CD4-positive, alpha-beta T cell (primary cell): ENCODE results near the gene SGSM1. TPM values are rescaled to one million over a fixed set of nuclear protein-coding genes. Genes with fewer than 3 reads are reported as not detected.

Experiments used
- ATAC-seq: fragments of 200-7000 bp; cut with Tn5 transposase; one replicate; pipeline ENCODE4 v1.10.0; 2022; ENCODE audit warnings: mild to moderate bottlenecking; ENCODE audit not compliant: poor library complexity
- CTCF ChIA-PET: fragments of 350-600 bp; sonication (Branson Sonifier 250); formaldehyde crosslinking; loops from one replicate; lab custom pipeline; 2021; ENCODE audit warnings: antibody characterized with exemption, inconsistent platforms; lab: Charles Lee
- POLR2A ChIA-PET: fragments of 350-600 bp; sonication (Branson Sonifier 250); formaldehyde crosslinking; loops from one replicate; lab custom pipeline; 2021; ENCODE audit warnings: antibody characterized with exemption, inconsistent platforms; lab: Charles Lee
- DNase-seq, 14 experiments: peaks; one replicate each; pipeline ENCODE4 v3.0.0-alpha.2; 2013 to 2020; ENCODE audit warnings: mixed read lengths in 2 of 14
- H3K27ac ChIP-seq, 2 donors: one replicate each; pipeline versions ENCODE4 v1.5.1 to v1.7.0; 2013; ENCODE audit warnings: low read length in 2 of 2, low read depth in 1 of 2, mild to moderate bottlenecking in 1 of 2
- H3K27me3 ChIP-seq, 2 experiments: 1 replicate in 1 of 2; 2 replicates in 1 of 2; pipeline versions ENCODE4 v1.6.1 to v1.7.0; 2013; ENCODE audit warnings: low read length in 2 of 2, control low read depth in 1 of 2, mild to moderate bottlenecking in 1 of 2, moderate library complexity in 1 of 2; ENCODE audit not compliant: insufficient read depth in 2 of 2, control insufficient read depth in 1 of 2
- H3K36me3 ChIP-seq: one replicate; pipeline ENCODE4 v1.6.1; 2013; ENCODE audit warnings: low read length, control low read depth; ENCODE audit not compliant: insufficient read depth
- H3K4me1 ChIP-seq: one replicate; pipeline ENCODE4 v1.6.1; 2013; ENCODE audit warnings: low read length, control low read depth; ENCODE audit not compliant: insufficient read depth
- H3K4me3 ChIP-seq: one replicate; pipeline ENCODE4 v1.5.1; 2013; ENCODE audit warnings: mild to moderate bottlenecking, low read length, moderate library complexity
- H3K9me3 ChIP-seq, 2 experiments: 1 replicate in 1 of 2; 2 replicates in 1 of 2; pipeline versions ENCODE4 v1.6.1 to v1.7.0; 2013; ENCODE audit warnings: low read length in 2 of 2, mild to moderate bottlenecking in 2 of 2, control low read depth in 1 of 2, moderate library complexity in 1 of 2; ENCODE audit not compliant: control insufficient read depth in 1 of 2, insufficient read depth in 1 of 2
- H3K27ac Mint-ChIP-seq: one replicate; pipeline ENCODE4 v1.8.0; 2020; ENCODE audit warnings: mixed read lengths
- H3K27me3 Mint-ChIP-seq: one replicate; pipeline ENCODE4 v1.8.0; 2021; ENCODE audit warnings: mixed read lengths
- H3K36me3 Mint-ChIP-seq: one replicate; pipeline ENCODE4 v1.8.0; 2021; ENCODE audit warnings: low read depth, mixed read lengths
- H3K4me1 Mint-ChIP-seq: one replicate; pipeline ENCODE4 v1.8.0; 2021; ENCODE audit warnings: low read depth, mixed read lengths
- H3K4me3 Mint-ChIP-seq: one replicate; pipeline ENCODE4 v1.8.0; 2020; ENCODE audit warnings: mild to moderate bottlenecking, mixed read lengths
- H3K9me3 Mint-ChIP-seq: one replicate; pipeline ENCODE4 v1.8.0; 2020; ENCODE audit warnings: mixed read lengths
- intact Hi-C, 2 experiments: fragments of 100-400 bp; cut with DNase I in 1 of 2; cut with micrococcal nuclease in 1 of 2; formaldehyde crosslinking; loops; one replicate each; pipeline versions ENCODE4 v1.15.1 to v1.9.0; 2023 to 2025; cut with DNase I, micrococcal nuclease
- total RNA-seq, 174 experiments: library from RNA in 2 of 174; stranded (reverse) in 2 of 174; gene quantifications; one replicate each; pipeline ENCODE4 v1.2.3 and lab custom pipeline; 2021 to 2026
- TF ChIP-seq, protein P1 (sequence below): fragments of 200-600 bp; IDR thresholded peaks from one replicate; pipeline ENCODE4 v1.8.0; 2022; ENCODE audit warnings: antibody characterized with exemption, mild to moderate bottlenecking

The SGSM1 gene
- total RNA-seq, 2 experiments from 2014 or later = 1.3 to 1.9 TPM

DNA sequence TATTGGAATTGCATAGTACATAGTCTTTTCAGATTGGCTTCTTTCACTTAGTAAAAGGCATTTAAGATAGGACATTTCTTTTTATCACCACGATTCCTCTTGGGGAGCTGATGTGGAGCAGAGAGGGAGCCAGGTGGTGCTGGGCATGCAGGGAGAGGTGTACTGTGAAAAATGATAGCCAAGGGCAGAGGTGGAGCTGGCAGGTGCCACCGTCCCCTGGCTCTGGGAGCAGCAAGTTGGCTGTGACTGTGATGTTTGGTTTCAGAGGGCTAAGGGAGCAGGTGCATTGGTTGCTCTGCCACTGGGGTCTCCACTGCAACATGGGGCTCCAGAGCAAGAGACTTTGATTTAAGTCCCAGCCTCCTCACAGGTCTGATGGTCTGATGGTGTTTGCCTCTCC lies 16.5 kb downstream of the SGSM1 start:
- H3K36me3 ChIP-seq = no peaks in the 10 kb centered on the region
- POLR2A ChIA-PET = no interaction called here
- ATAC-seq (no peak), DNase-seq (no peak)
- H3K4me3 ChIP-seq = no peak overlapping the region
- Mint-ChIP-seq H3K9me3 (no peaks in the 10 kb centered on the region), H3K27me3 (no peaks in the 10 kb centered on the region), H3K4me3 (no peak overlapping the region), H3K27ac (no peak overlapping the region), H3K4me1 (no peaks in the 10 kb centered on the region), H3K36me3 (no peaks in the 10 kb centered on the region)
- H3K4me1 ChIP-seq = no peaks in the 10 kb centered on the region
- no peaks in the 10 kb centered on the region for H3K9me3 ChIP-seq
- CTCF ChIA-PET = no interaction called here
- no peaks in the 10 kb centered on the region for H3K27me3 ChIP-seq
- intact Hi-C loops = no loop called here
- TF ChIP-seq, protein P1, sequence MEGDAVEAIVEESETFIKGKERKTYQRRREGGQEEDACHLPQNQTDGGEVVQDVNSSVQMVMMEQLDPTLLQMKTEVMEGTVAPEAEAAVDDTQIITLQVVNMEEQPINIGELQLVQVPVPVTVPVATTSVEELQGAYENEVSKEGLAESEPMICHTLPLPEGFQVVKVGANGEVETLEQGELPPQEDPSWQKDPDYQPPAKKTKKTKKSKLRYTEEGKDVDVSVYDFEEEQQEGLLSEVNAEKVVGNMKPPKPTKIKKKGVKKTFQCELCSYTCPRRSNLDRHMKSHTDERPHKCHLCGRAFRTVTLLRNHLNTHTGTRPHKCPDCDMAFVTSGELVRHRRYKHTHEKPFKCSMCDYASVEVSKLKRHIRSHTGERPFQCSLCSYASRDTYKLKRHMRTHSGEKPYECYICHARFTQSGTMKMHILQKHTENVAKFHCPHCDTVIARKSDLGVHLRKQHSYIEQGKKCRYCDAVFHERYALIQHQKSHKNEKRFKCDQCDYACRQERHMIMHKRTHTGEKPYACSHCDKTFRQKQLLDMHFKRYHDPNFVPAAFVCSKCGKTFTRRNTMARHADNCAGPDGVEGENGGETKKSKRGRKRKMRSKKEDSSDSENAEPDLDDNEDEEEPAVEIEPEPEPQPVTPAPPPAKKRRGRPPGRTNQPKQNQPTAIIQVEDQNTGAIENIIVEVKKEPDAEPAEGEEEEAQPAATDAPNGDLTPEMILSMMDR = no peak
- no peak overlapping the region for H3K27ac ChIP-seq

DNA sequence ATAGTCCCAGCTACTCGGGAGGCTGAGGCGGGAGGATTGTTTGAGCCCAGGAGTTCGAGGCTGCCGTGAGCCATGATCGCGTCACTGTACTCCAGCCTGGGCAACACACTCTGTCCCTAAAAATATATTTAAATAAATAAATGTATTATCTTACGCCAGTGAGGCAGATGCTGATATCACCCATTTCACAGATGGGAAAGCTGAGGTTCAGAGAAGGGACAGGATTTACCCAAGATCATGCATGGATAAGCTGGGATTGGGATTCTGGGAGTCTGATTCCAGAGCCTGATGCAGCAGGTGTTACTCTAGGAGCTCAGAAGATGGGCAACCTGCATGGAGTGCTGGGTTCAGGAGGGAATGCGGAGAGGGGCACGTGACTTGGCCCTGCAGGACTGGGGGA lies 17.8 kb downstream of the SGSM1 start:
- CTCF ChIA-PET = no interaction called here
- intact Hi-C loops = no loop called here

DNA sequence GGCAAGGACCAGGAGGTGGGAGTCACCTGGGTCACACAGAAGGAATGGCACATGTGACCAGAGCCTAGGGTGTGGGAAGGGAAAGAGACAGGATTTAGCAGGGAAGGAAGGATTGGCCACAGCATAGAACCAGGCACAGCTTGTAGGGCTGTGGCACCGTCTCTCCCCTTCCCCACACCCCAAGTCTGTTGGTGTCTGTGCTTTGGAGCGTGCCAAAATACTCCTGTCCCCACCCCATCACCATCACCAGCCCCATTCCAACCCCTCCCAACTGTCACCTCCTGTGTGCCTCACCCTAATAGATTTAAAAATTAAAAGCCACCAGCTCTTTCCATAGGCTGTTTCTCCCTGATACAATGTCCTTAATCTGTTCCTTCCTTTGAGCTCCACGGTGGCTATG lies 18.2 kb downstream of the SGSM1 start:
- DNase-seq (no peak), ATAC-seq (no peak)
- no peaks in the 10 kb centered on the region for H3K36me3 Mint-ChIP-seq
- no peak overlapping the region for H3K27ac ChIP-seq
- no peaks in the 10 kb centered on the region for H3K9me3 Mint-ChIP-seq
- intact Hi-C loops = no loop called here
- H3K36me3 ChIP-seq = no peaks in the 10 kb centered on the region
- H3K9me3 ChIP-seq = no peaks in the 10 kb centered on the region
- no peaks in the 10 kb centered on the region for H3K27me3 ChIP-seq
- H3K4me1 ChIP-seq = no peaks in the 10 kb centered on the region
- TF ChIP-seq, protein P1 = no peak
- no peak overlapping the region for H3K4me3 Mint-ChIP-seq
- CTCF ChIA-PET = no interaction called here
- POLR2A ChIA-PET = no interaction called here
- no peak overlapping the region for H3K27ac Mint-ChIP-seq
- no peaks in the 10 kb centered on the region for H3K4me1 Mint-ChIP-seq
- H3K4me3 ChIP-seq = no peak overlapping the region
- no peaks in the 10 kb centered on the region for H3K27me3 Mint-ChIP-seq

More for the DNA sequence above, 17.8 kb downstream of the SGSM1 start:
- Histone ChIP-seq H3K27me3 (no peaks in the 10 kb centered on the region), H3K4me3 (no peak overlapping the region), H3K36me3 (no peaks in the 10 kb centered on the region), H3K27ac (no peak overlapping the region), H3K9me3 (no peaks in the 10 kb centered on the region), H3K4me1 (no peaks in the 10 kb centered on the region)
- Mint-ChIP-seq H3K4me3 (no peak overlapping the region), H3K4me1 (no peaks in the 10 kb centered on the region), H3K27me3 (no peaks in the 10 kb centered on the region), H3K9me3 (no peaks in the 10 kb centered on the region), H3K36me3 (no peaks in the 10 kb centered on the region), H3K27ac (no peak overlapping the region)
- POLR2A ChIA-PET = no interaction called here
- DNase-seq = no peak
- no peak for ATAC-seq
- TF ChIP-seq, protein P1 = no peak
